ENCODE measurements around the gene MCRIP2. TPM values are rescaled to one million over a fixed set of nuclear protein-coding genes. Genes with fewer than 3 reads are reported as not detected.

MCRIP2 gene
- total RNA-seq, 2 donors from 2014 or later = 12.2 to 42.2 TPM

GRCh38 chr16:628321-629061 is 13.1 kb upstream of the MCRIP2 start:
- Histone ChIP-seq H3K4me1 (ENCODE audit: control insufficient read depth in 1 of 2, low read depth in 2 of 2) (peaks cover 0 to 6% of the 10 kb centered on the region in 2 donors), H3K4me3 (no peak overlapping the region), H3K36me3 (peaks cover 15% of the 10 kb centered on the region), H3K27ac (no peak overlapping the region), H3K27me3 (replicated peaks; ENCODE audit: insufficient read depth) (no peaks in the 10 kb centered on the region), H3K9me3 (no peaks in the 10 kb centered on the region)
- TF ChIP-seq CTCF (IDR thresholded peaks at IDR 0.05) = no peak
- ATAC-seq (ENCODE audit: insufficient number of reproducible peaks, low FRiP score, low read depth) (no peak), DNase-seq (ENCODE audit: low spot score) (no peak)

GRCh38 chr16:629185-629832 is 12.3 kb upstream of the MCRIP2 start:
- H3K9me3 ChIP-seq = no peaks in the 10 kb centered on the region
- H3K4me3 ChIP-seq = no peak overlapping the region
- H3K27me3 ChIP-seq (replicated peaks; ENCODE audit: insufficient read depth) = no peaks in the 10 kb centered on the region
- peaks cover 15% of the 10 kb centered on the region for H3K36me3 ChIP-seq
- no peak for DNase-seq (ENCODE audit: low spot score)
- TF ChIP-seq CTCF (IDR thresholded peaks at IDR 0.05) = no peak
- no peak for ATAC-seq (ENCODE audit: insufficient number of reproducible peaks, low FRiP score, low read depth)
- H3K4me1 ChIP-seq (ENCODE audit: control insufficient read depth in 1 of 2, low read depth in 2 of 2) = peaks cover 0 to 6% of the 10 kb centered on the region in 2 donors
- H3K27ac ChIP-seq = no peak overlapping the region

GRCh38 chr16:629833-630248 is 11.8 kb upstream of the MCRIP2 start:
- TF ChIP-seq CTCF (IDR thresholded peaks at IDR 0.05) = no peak
- Histone ChIP-seq H3K9me3 (no peaks in the 10 kb centered on the region), H3K4me3 (no peak overlapping the region), H3K27ac (no peak overlapping the region), H3K27me3 (replicated peaks; ENCODE audit: insufficient read depth) (no peaks in the 10 kb centered on the region), H3K36me3 (peaks cover 15% of the 10 kb centered on the region), H3K4me1 (ENCODE audit: control insufficient read depth in 1 of 2, low read depth in 2 of 2) (peaks cover 2 to 11% of the 10 kb centered on the region in 2 donors)
- ATAC-seq (ENCODE audit: insufficient number of reproducible peaks, low FRiP score, low read depth) (no peak), DNase-seq (ENCODE audit: low spot score) (no peak)

- no peak overlapping the region for H3K27ac ChIP-seq
- ATAC-seq (ENCODE audit: insufficient number of reproducible peaks, low FRiP score, low read depth) = no peak
These were observed 11.3 kb upstream of the MCRIP2 start for GRCh38 chr16:630249-630814.

More at GRCh38 chr16:630249-630814, 11.3 kb upstream of the MCRIP2 start:
- TF ChIP-seq CTCF (IDR thresholded peaks at IDR 0.05) = no peak
- Histone ChIP-seq H3K9me3 (no peaks in the 10 kb centered on the region), H3K27me3 (replicated peaks; ENCODE audit: insufficient read depth) (no peaks in the 10 kb centered on the region), H3K4me3 (no peak overlapping the region), H3K36me3 (peaks cover 15% of the 10 kb centered on the region), H3K4me1 (ENCODE audit: control insufficient read depth in 1 of 2, low read depth in 2 of 2) (peaks cover 7 to 16% of the 10 kb centered on the region in 2 donors)
- DNase-seq (ENCODE audit: low spot score) = no peak

Data from thoracic aorta (tissue), 2 donors.